Spleen (tissue), 7 donors: ENCODE results near the gene HS6ST2.

Source experiments
- CTCF ChIP-seq, 11 experiments: fragments of 200-600 bp in 7 of 11; fragments of 450-650 bp in 4 of 11; sonication (generic) in 4 of 11; IDR thresholded peaks in 8 of 11; conservative IDR thresholded peaks in 3 of 11; 1 replicate in 7 of 11; 2 replicates in 4 of 11; pipeline versions ENCODE4 v1.4.0 to v1.8.0; 2016 to 2021; ENCODE audit warnings: antibody characterized with exemption in 11 of 11, inconsistent platforms in 4 of 11, mild to moderate bottlenecking in 1 of 11
- POLR2A ChIP-seq, 3 donors: fragments of 450-650 bp; IDR thresholded peaks; one replicate each; pipeline ENCODE4 v1.5.1; 2017; ENCODE audit warnings: antibody characterized with exemption in 3 of 3, mild to moderate bottlenecking in 1 of 3
- donor health status: DM: no; HTN: no; CAD: no; lungs with moderate emphysema.
- donor health status: DM: no; HTN: no; CAD: no.
- donor health status: DM: no; HTN: no; CAD: no.

GRCh38 chrX:132758759-132759158, 199.7 kb downstream of the HS6ST2 start:
- no peak for TF ChIP-seq CTCF (IDR thresholded peaks at IDR 0.05 in 8 of 11, conservative IDR thresholded peaks at IDR 0.05 in 3 of 11)
- no peak for TF ChIP-seq POLR2A (IDR thresholded peaks at IDR 0.05)
